ENCODE results near the gene ETV5.

Gene ETV5

GRCh38 chr3:186150041-186150830 lies 41.3 kb upstream of the ETV5 start:
- no peak overlapping the region for H3K27ac ChIP-seq
- TF ChIP-seq CTCF (IDR thresholded peaks at IDR 0.05) (no peak), ZFX (IDR thresholded peaks at IDR 0.05; ENCODE audit: borderline replicate concordance) (no peak)

- H3K27ac ChIP-seq = no peak overlapping the region
- TF ChIP-seq ZFX (IDR thresholded peaks at IDR 0.05; ENCODE audit: borderline replicate concordance) = no peak
- no peak for TF ChIP-seq CTCF (IDR thresholded peaks at IDR 0.05)
These were observed 40.6 kb upstream of the ETV5 start for GRCh38 chr3:186149319-186149960.

GRCh38 chr3:186144257-186144656 lies 35.4 kb upstream of the ETV5 start:
- no peak for TF ChIP-seq CTCF (IDR thresholded peaks at IDR 0.05)
- TF ChIP-seq ZFX (IDR thresholded peaks at IDR 0.05; ENCODE audit: borderline replicate concordance) = no peak
- H3K27ac ChIP-seq = no peak overlapping the region

GRCh38 chr3:186143250-186143649 lies 34.4 kb upstream of the ETV5 start:
- H3K27ac ChIP-seq = no peak overlapping the region
- TF ChIP-seq ZFX (IDR thresholded peaks at IDR 0.05; ENCODE audit: borderline replicate concordance) = no peak
- no peak for TF ChIP-seq CTCF (IDR thresholded peaks at IDR 0.05)

- no peak for TF ChIP-seq ZFX (IDR thresholded peaks at IDR 0.05; ENCODE audit: borderline replicate concordance)
- no peak for TF ChIP-seq CTCF (IDR thresholded peaks at IDR 0.05)
- no peak overlapping the region for H3K27ac ChIP-seq
These were observed 33.6 kb upstream of the ETV5 start for GRCh38 chr3:186142393-186142932.

GRCh38 chr3:186141790-186142189 lies 32.9 kb upstream of the ETV5 start:
- TF ChIP-seq CTCF (IDR thresholded peaks at IDR 0.05) (no peak), ZFX (IDR thresholded peaks at IDR 0.05; ENCODE audit: borderline replicate concordance) (no peak)
- no peak overlapping the region for H3K27ac ChIP-seq

Measured in 22Rv1 (cell line).